Measurements from ENCODE around the gene RPS19. TPM values are rescaled to one million over a fixed set of nuclear protein-coding genes. Genes with fewer than 3 reads are reported as not detected.
"Not testable (repeated sequence)": the region's sequence is repeated elsewhere in the genome, so short reads cannot be mapped to it uniquely, and the experiment has no call there.

Gene RPS19
- polyA plus RNA-seq, 1 donor from 2014 or later: 783 TPM

- Histone ChIP-seq H3K27ac (ENCODE audit: low read length) (no peak overlapping the region), H3K36me3 (ENCODE audit: insufficient read depth, low read length) (no peaks in the 10 kb centered on the region), H3F3A (ENCODE audit: insufficient read depth, low read length, poor library complexity, severe bottlenecking) (no peaks in the 10 kb centered on the region), H3K4me3 (ENCODE audit: low read length) (no peak overlapping the region), H4K20me1 (ENCODE audit: insufficient read depth) (no peaks in the 10 kb centered on the region), H3K9me2 (ENCODE audit: insufficient read depth, low read length) (no peaks in the 10 kb centered on the region), H3K4me2 (ENCODE audit: low read length) (no peak overlapping the region), H3K9me3 (ENCODE audit: low read length) (no peaks in the 10 kb centered on the region), H3K9ac (ENCODE audit: low read length) (no peak overlapping the region), H3K27me3 (ENCODE audit: insufficient read depth, low read depth, low read length) (no peaks in the 10 kb centered on the region), H3K79me2 (replicated peaks; ENCODE audit: insufficient read depth, low read length) (no peaks in the 10 kb centered on the region), H2AFZ (ENCODE audit: low read depth, low read length) (no peak overlapping the region)
- TF ChIP-seq EZH2 (IDR thresholded peaks at IDR 0.05; ENCODE audit: borderline replicate concordance, insufficient read depth, low read length, poor library complexity, severe bottlenecking) (no peak), REST (IDR thresholded peaks at IDR 0.05; ENCODE audit: borderline replicate concordance) (no peak), POLR2AphosphoS5 (IDR thresholded peaks at IDR 0.05) (no peak), RAD21 (conservative IDR thresholded peaks at IDR 0.05) (peak; percentile 72), EP300 (conservative IDR thresholded peaks at IDR 0.05; ENCODE audit: poor library complexity, severe bottlenecking) (no peak), MXI1 (conservative IDR thresholded peaks at IDR 0.05; ENCODE audit: poor library complexity, severe bottlenecking) (no peak), SMC3 (conservative IDR thresholded peaks at IDR 0.05; ENCODE audit: poor library complexity) (peak; percentile 75), CTCF (IDR thresholded peaks at IDR 0.05; ENCODE audit: poor library complexity, severe bottlenecking) (peak; percentile 74), TAF1 (IDR thresholded peaks at IDR 0.05; ENCODE audit: low read depth) (no peak)
These were observed 13.0 kb downstream of the RPS19 start for GRCh38 chr19:41872775-41873647.

GRCh38 chr19:41875973-41876372 is 15.9 kb downstream of the RPS19 start:
- H3K9ac ChIP-seq (ENCODE audit: low read length): not testable (repeated sequence)

More at GRCh38 chr19:41875973-41876372, 15.9 kb downstream of the RPS19 start:
- not testable (repeated sequence) for H3K9me2 ChIP-seq (ENCODE audit: insufficient read depth, low read length); H2AFZ ChIP-seq (ENCODE audit: low read depth, low read length); H3K9me3 ChIP-seq (ENCODE audit: low read length); H3K79me2 ChIP-seq (replicated peaks; ENCODE audit: insufficient read depth, low read length); H3K36me3 ChIP-seq (ENCODE audit: insufficient read depth, low read length); H3K27ac ChIP-seq (ENCODE audit: low read length); H3K4me2 ChIP-seq (ENCODE audit: low read length); H3F3A ChIP-seq (ENCODE audit: insufficient read depth, low read length, poor library complexity, severe bottlenecking); H3K4me3 ChIP-seq (ENCODE audit: low read length); H4K20me1 ChIP-seq (ENCODE audit: insufficient read depth); H3K27me3 ChIP-seq (ENCODE audit: insufficient read depth, low read depth, low read length)
